SK-N-MC (cell line): Measurements from ENCODE around the gene CSNK1A1.

ENCODE experiments used
- EZH2 ChIP-seq: fragments of 200-600 bp; sonication (generic); IDR thresholded peaks from one replicate; pipeline ENCODE4 v1.6.1; 2017; ENCODE audit warnings: antibody characterized with exemption
- FOXP2 ChIP-seq: optimal IDR thresholded peaks from 2 replicates; pipeline ENCODE3; 2011; ENCODE audit warnings: mild to moderate bottlenecking, moderate library complexity; ENCODE audit not compliant: insufficient read depth; ENCODE audit errors: extremely low read length, control extremely low read depth
- POLR2AphosphoS5 ChIP-seq: IDR thresholded peaks from 2 replicates; pipeline ENCODE4 v1.6.1; 2012; ENCODE audit warnings: mild to moderate bottlenecking, low read depth, low read length, borderline replicate concordance

DNA sequence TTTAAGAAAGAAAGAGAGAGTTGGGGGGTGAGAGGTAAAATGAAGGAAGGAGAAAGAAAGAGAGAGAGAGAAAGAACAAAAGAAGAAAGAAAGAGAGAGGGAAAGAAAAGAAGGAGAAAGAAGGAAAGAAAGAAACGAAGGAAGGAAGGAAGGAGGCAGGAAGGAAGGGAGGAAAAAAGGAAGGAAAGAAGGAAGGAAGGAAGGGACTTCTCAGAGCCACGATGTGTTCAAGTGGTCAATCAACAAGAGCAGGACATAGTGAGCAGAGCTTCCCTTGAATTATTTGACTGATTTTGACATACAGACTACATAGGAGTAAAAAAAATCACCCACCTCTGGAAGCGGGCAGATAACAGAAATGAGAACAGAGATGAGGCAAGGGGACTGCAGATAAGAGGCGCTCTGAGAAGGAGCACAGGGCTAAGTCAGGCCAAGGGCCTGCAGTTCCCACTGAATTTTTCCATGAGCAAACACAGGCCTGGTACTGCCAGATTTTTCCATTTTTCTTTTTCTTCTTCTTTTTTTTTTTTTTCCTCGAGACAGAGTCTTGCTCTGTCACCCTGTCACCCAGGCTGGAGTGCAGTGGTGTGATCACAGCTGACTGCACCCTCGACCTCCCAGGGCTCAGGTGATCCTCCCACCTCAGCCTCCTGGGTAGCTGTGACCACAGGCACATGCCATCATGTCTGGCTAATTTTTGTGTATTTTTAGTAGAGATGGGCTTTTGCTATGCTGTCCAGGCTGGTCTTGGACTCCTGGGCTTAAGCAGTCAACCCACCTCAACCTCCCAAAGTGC, 94.4 kb downstream of the CSNK1A1 start:
- TF ChIP-seq POLR2AphosphoS5 (no peak), EZH2 (no peak), FOXP2 (no peak)
